Prostate gland (tissue), 2 donors: ENCODE measurements around the gene NAALADL2. TPM values are rescaled to one million over a fixed set of nuclear protein-coding genes. Genes with fewer than 3 reads are reported as not detected.

Source experiments
- DNase-seq: peaks from one replicate; pipeline ENCODE4 v3.0.0-alpha.2; 2019; ENCODE audit warnings: low spot score
- H3K27ac ChIP-seq, 2 donors: fragments of 200-600 bp; sonication (generic); 2 replicates each; pipeline ENCODE4 v1.5.1; 2017 to 2019
- H3K27me3 ChIP-seq: fragments of 200-600 bp; sonication (generic); replicated peaks from 2 replicates; pipeline ENCODE4 v1.5.1; 2019; ENCODE audit not compliant: insufficient read depth
- H3K36me3 ChIP-seq, 2 donors: fragments of 200-600 bp; sonication (generic); 1 replicate in 1 of 2; 2 replicates in 1 of 2; pipeline versions ENCODE4 v1.5.1 to v1.8.1; 2017 to 2019
- H3K4me1 ChIP-seq: fragments of 200-600 bp; sonication (generic); replicated peaks from 2 replicates; pipeline ENCODE4 v1.5.1; 2019
- H3K4me3 ChIP-seq, 2 donors: fragments of 200-600 bp; sonication (generic); 2 replicates each; pipeline ENCODE4 v1.5.1; 2017 to 2019
- H3K9me3 ChIP-seq: fragments of 200-600 bp; sonication (generic); 2 replicates; pipeline ENCODE4 v1.5.1; 2017
- POLR2A ChIP-seq: fragments of 450-650 bp; IDR thresholded peaks from one replicate; pipeline ENCODE4 v1.6.1; 2016; ENCODE audit warnings: antibody characterized with exemption, mild to moderate bottlenecking
- POLR2AphosphoS5 ChIP-seq: sonication (generic); formaldehyde crosslinking; IDR thresholded peaks from one replicate; pipeline ENCODE4 v1.6.1; 2017; ENCODE audit warnings: antibody characterized with exemption
- WGBS: methylation state at CpG from one replicate; pipeline ENCODE4 v1.1.5; 2018; 5-methylcytosine and 5-hydroxymethylcytosine counted together
- intact Hi-C: fragments of 100-400 bp; cut with DNase I; formaldehyde crosslinking; loops from one replicate; pipeline ENCODE4 v1.14.2; 2022
- total RNA-seq, 2 donors: library from RNA; depleted of rRNA; stranded (reverse); fragments of >200 nt; gene quantifications; one replicate each; pipeline ENCODE4 v1.1.0, GENCODE V29; 2016
- TF ChIP-seq, protein P1 (sequence below), 4 experiments: fragments of 200-600 bp in 2 of 4; fragments of 450-650 bp in 2 of 4; sonication (generic) in 2 of 4; IDR thresholded peaks; 1 replicate in 3 of 4; 2 replicates in 1 of 4; pipeline ENCODE4 v1.5.1; 2016 to 2019; ENCODE audit warnings: antibody characterized with exemption in 4 of 4, mild to moderate bottlenecking in 2 of 4, moderate library complexity in 2 of 4

Gene NAALADL2
- total RNA-seq, 2 donors from 2014 or later, result 12.2 to 20.2 TPM

DNA sequence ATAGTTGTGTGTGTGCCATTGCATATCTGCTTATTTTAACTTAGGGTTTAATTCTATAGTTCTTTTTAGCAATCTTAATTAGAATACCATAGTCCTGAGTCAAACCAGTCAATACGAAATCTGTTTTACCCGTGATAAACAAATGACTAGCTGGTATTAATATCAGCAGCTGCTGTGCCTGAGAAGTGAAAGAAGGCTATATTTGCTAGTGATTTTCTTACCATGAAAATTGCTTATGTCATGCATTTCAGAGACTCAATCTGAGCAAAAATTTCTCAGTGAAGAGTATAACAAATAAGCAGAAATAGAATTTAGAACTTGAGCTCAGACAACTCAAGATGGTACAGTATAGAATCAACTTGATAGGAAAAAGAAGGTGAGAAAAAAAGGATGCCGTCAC is 820.4 kb downstream of the NAALADL2 start:
- Histone ChIP-seq H3K27me3 (no peaks in the 10 kb centered on the region), H3K36me3 (no peaks in the 10 kb centered on the region), H3K9me3 (no peaks in the 10 kb centered on the region), H3K27ac (no peak overlapping the region), H3K4me3 (no peak overlapping the region), H3K4me1 (no peaks in the 10 kb centered on the region)
- intact Hi-C loops, result no loop called here
- DNase-seq, result no peak
- 95% methylated on average over 3 of the region's 3 CpGs for WGBS
- TF ChIP-seq POLR2AphosphoS5 (no peak), POLR2A (no peak)
- TF ChIP-seq, protein P1, sequence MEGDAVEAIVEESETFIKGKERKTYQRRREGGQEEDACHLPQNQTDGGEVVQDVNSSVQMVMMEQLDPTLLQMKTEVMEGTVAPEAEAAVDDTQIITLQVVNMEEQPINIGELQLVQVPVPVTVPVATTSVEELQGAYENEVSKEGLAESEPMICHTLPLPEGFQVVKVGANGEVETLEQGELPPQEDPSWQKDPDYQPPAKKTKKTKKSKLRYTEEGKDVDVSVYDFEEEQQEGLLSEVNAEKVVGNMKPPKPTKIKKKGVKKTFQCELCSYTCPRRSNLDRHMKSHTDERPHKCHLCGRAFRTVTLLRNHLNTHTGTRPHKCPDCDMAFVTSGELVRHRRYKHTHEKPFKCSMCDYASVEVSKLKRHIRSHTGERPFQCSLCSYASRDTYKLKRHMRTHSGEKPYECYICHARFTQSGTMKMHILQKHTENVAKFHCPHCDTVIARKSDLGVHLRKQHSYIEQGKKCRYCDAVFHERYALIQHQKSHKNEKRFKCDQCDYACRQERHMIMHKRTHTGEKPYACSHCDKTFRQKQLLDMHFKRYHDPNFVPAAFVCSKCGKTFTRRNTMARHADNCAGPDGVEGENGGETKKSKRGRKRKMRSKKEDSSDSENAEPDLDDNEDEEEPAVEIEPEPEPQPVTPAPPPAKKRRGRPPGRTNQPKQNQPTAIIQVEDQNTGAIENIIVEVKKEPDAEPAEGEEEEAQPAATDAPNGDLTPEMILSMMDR (IDR thresholded peaks at IDR 0.05), result no peak

- no peaks in the 10 kb centered on the region for H3K9me3 ChIP-seq
- no peaks in the 10 kb centered on the region for H3K36me3 ChIP-seq
- no peaks in the 10 kb centered on the region for H3K4me1 ChIP-seq
- 95% methylated on average over 2 of the region's 2 CpGs for WGBS
- DNase-seq, result no peak
- H3K27me3 ChIP-seq, result no peaks in the 10 kb centered on the region
- H3K27ac ChIP-seq, result no peak overlapping the region
- intact Hi-C loops, result no loop called here
- H3K4me3 ChIP-seq, result no peak overlapping the region
- TF ChIP-seq POLR2AphosphoS5 (no peak), POLR2A (no peak)
- TF ChIP-seq, protein P1 (IDR thresholded peaks at IDR 0.05), result no peak
These were observed 833.1 kb downstream of the NAALADL2 start for GRCh38 chr3:175692256-175692655.

DNA sequence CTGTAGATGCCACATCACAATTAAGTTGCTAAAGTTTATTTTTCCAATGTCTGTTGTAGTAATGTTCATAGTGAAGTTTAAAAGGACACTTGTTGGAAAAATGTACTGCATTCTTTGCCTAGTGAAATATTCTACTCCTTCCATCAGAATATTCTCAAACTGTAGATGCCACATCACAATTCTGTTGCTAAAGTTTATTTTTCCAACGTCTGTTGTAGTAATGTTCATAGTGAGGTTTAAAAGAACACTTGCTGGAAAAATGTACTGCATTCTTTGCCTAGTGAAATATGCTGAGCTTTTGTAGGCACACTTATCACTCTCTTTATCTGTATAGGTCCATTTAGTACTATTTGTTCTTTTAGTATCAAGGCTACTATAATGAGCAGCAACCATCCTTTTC is 836.1 kb downstream of the NAALADL2 start:
- H3K9me3 ChIP-seq, result no peaks in the 10 kb centered on the region
- intact Hi-C loops, result no loop called here
- H3K36me3 ChIP-seq, result no peaks in the 10 kb centered on the region
- 9% methylated on average over 1 of the region's 1 CpG for WGBS
- no peak overlapping the region for H3K27ac ChIP-seq
- no peaks in the 10 kb centered on the region for H3K4me1 ChIP-seq
- H3K4me3 ChIP-seq, result no peak overlapping the region
- TF ChIP-seq, protein P1 (IDR thresholded peaks at IDR 0.05), result no peak
- TF ChIP-seq POLR2AphosphoS5 (no peak), POLR2A (no peak)
- H3K27me3 ChIP-seq, result no peaks in the 10 kb centered on the region
- no peak for DNase-seq

DNA sequence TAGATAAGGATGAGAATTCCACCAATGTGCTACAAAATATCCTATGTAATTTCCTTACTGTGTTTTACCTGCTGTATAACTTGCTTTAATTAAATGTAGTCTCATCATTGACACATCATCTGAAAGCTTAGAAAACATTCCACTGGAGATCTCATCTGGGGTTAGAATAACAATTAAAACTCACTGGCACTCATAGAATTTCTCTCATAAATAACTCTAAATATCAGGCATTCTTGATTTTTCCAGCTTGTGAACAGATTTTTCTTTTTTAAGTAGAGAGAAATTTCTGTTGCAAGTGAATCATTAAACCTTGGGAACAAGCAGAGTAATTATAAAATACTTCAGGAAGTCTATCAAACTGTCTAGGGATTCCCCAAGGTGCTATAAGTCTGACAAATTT is 843.8 kb downstream of the NAALADL2 start:
- no peaks in the 10 kb centered on the region for H3K9me3 ChIP-seq
- intact Hi-C loops, result no loop called here
- no peaks in the 10 kb centered on the region for H3K27me3 ChIP-seq
- H3K36me3 ChIP-seq, result no peaks in the 10 kb centered on the region
- H3K4me1 ChIP-seq, result no peaks in the 10 kb centered on the region
- H3K4me3 ChIP-seq, result no peak overlapping the region
- TF ChIP-seq POLR2AphosphoS5 (no peak), POLR2A (no peak)
- TF ChIP-seq, protein P1 (IDR thresholded peaks at IDR 0.05), result no peak
- no peak overlapping the region for H3K27ac ChIP-seq
- DNase-seq, result no peak

GRCh38 chr3:175704366-175705055 is 845.4 kb downstream of the NAALADL2 start:
- 89% methylated on average over 6 of the region's 6 CpGs for WGBS
- no peak for DNase-seq
- intact Hi-C loops, result no loop called here
- Histone ChIP-seq H3K4me3 (no peak overlapping the region), H3K36me3 (no peaks in the 10 kb centered on the region), H3K9me3 (no peaks in the 10 kb centered on the region), H3K27ac (no peak overlapping the region), H3K4me1 (no peaks in the 10 kb centered on the region), H3K27me3 (no peaks in the 10 kb centered on the region)
- TF ChIP-seq POLR2A (no peak), POLR2AphosphoS5 (no peak)
- TF ChIP-seq, protein P1 (IDR thresholded peaks at IDR 0.05), result no peak
